IPS-15b (cell line): ENCODE results near the gene LGR6.
"Not testable (repeated sequence)": the region's sequence is repeated elsewhere in the genome, so short reads cannot be mapped to it uniquely, and the experiment has no call there.

Source experiments
- H3K27me3 ChIP-seq: one replicate; pipeline ENCODE4 v1.6.1; 2013; ENCODE audit warnings: low read length; ENCODE audit not compliant: control insufficient read depth, insufficient read depth
- H3K36me3 ChIP-seq: one replicate; pipeline ENCODE4 v1.6.1; 2013; ENCODE audit warnings: low read length; ENCODE audit not compliant: control insufficient read depth, insufficient read depth
- H3K4me1 ChIP-seq: one replicate; pipeline ENCODE4 v1.6.1; 2013; ENCODE audit warnings: mild to moderate bottlenecking, low read length; ENCODE audit not compliant: control insufficient read depth, insufficient read depth
- H3K4me3 ChIP-seq: one replicate; pipeline ENCODE4 v1.5.1; 2013; ENCODE audit warnings: low read depth, low read length
- H3K9ac ChIP-seq: one replicate; pipeline ENCODE4 v1.6.1; 2013; ENCODE audit warnings: low read depth, mild to moderate bottlenecking, low read length
- H3K9me3 ChIP-seq: one replicate; pipeline ENCODE4 v1.6.1; 2013; ENCODE audit warnings: mild to moderate bottlenecking, low read length; ENCODE audit not compliant: control insufficient read depth, insufficient read depth

The LGR6 gene

DNA sequence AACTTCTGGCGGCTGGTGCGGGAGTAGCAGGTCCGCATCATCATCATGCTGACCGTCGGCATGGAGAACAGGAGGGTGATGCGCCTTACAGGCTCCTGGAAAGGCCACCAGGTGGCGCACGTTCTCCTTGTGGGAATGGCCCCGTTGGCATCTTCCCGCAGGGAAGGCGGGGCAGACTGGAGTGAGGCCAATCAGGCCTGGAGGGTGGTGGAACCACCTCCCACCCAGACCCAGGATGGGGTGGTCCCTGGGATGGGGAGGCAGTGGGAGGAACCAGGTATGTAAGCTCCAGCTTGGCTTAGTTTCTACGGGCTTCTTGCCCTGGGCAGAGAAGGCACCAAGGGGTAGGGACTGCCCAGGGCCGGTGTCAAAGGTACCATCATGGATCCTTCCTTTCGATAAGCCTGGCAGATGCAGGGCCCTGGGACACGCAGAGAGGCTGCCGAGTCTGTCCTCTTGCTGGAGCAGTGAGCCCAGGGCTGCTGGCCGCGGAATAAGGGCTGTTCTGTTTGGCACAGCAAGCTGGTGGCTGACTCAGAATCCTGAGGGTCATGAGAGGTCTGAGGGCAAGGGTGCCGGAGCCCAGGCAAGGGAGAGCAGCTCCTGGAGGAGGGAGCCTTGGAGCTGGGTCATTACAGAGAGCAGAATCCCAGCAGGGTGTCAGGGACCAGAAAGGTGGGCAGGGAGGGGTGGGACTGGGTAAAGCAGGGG, 8.7 kb upstream of the LGR6 start:
- no peaks in the 10 kb centered on the region for H3K9me3 ChIP-seq
- H3K36me3 ChIP-seq, result no peaks in the 10 kb centered on the region
- H3K4me3 ChIP-seq, result peak overlapping the region; percentile 28
- peaks cover 6% of the 10 kb centered on the region for H3K4me1 ChIP-seq
- no peaks in the 10 kb centered on the region for H3K27me3 ChIP-seq
- H3K9ac ChIP-seq, result no peak overlapping the region

DNA sequence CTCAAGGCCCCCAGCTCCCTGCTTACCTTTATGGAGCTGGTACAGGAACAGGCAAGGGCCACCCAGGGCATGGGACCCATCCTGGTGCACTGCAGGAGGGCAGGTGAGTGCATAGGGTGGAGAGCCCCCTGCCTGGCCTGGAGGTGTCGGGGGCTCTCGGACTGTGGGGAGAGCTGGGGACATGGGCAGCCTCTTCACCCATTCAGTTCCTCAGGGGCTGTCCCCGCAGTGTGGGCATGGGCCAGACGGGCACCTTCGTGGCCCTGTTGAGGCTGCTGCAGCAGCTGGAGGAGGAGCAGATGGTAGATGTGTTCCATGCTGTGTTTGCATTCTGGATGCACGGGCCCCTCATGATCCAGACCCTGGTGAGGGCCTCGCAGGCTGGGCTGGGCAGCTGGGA, 7.3 kb upstream of the LGR6 start:
- Histone ChIP-seq H3K9me3 (no peaks in the 10 kb centered on the region), H3K36me3 (no peaks in the 10 kb centered on the region), H3K4me1 (peaks cover 6% of the 10 kb centered on the region), H3K9ac (no peak overlapping the region), H3K27me3 (no peaks in the 10 kb centered on the region), H3K4me3 (no peak overlapping the region)

DNA sequence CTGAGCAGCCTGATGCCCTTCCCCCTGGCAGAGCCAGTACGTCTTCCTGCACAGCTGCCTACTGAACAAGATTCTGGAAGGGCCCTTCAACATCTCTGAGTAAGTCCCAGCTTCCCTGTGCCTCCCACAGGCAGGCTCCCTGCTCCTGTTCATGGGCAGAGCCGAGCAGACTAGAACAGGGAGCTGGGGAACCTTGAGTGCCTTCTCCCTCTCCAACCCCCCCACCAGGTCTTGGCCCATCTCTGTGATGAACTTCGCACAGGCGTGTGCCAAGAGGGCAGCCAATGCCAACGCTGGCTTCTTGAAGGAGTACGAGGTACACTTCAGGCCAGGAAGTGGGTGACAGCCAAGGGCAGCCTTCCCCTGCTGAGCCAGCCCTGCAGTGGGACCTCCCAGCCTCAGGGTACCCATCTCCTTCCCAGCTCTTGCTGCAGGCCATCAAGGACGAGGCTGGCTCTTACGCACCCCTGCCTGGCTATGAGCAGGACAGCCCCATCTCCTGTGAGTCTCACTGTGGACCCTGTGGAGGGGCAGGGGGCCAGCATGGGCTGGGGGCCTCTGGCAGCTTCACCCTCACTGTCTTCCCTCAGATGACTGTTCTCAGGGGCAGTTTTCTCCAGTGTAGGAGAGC, 6.4 kb upstream of the LGR6 start:
- no peak overlapping the region for H3K4me3 ChIP-seq
- H3K9ac ChIP-seq, result no peak overlapping the region
- H3K9me3 ChIP-seq, result no peaks in the 10 kb centered on the region
- peaks cover 6% of the 10 kb centered on the region for H3K4me1 ChIP-seq
- no peaks in the 10 kb centered on the region for H3K36me3 ChIP-seq
- no peaks in the 10 kb centered on the region for H3K27me3 ChIP-seq

DNA sequence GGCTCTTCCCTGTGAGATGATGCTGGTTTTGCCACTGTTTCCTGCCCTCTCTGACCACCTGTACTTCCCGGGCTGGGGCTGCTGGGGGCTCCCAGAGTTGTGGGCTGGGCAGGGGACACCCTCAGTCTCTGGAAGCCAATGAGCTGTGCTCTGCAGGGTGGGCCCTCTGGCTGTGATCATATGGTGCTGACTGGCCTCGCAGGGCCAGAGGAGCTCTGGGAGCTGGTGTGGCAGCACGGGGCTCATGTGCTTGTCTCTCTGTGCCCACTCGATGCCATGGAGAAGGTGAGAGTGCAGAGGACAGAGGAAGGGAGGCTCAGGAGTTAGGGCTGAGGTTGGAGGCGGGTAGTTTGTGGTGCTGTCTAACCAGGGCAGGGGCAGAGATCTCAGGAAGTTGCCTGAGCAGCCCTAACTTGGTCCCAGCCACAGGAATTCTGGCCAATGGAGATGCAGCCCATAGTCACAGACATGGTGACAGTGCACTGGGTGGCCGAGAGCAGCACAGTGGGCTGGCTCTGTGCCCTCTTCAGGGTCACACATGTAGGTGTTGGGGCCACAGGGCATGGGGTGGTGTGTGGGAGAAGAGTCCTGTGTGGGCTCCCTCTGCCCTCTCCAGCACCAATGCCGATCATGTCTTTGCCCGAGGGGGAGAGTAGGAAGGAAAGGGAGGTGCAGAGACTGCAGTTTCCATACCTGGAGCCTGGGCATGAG, 5.7 kb upstream of the LGR6 start:
- no peaks in the 10 kb centered on the region for H3K36me3 ChIP-seq
- peaks cover 6% of the 10 kb centered on the region for H3K4me1 ChIP-seq
- H3K9ac ChIP-seq, result no peak overlapping the region
- H3K4me3 ChIP-seq, result no peak overlapping the region
- H3K9me3 ChIP-seq, result no peaks in the 10 kb centered on the region
- H3K27me3 ChIP-seq, result peaks cover under 1% of the 10 kb centered on the region

DNA sequence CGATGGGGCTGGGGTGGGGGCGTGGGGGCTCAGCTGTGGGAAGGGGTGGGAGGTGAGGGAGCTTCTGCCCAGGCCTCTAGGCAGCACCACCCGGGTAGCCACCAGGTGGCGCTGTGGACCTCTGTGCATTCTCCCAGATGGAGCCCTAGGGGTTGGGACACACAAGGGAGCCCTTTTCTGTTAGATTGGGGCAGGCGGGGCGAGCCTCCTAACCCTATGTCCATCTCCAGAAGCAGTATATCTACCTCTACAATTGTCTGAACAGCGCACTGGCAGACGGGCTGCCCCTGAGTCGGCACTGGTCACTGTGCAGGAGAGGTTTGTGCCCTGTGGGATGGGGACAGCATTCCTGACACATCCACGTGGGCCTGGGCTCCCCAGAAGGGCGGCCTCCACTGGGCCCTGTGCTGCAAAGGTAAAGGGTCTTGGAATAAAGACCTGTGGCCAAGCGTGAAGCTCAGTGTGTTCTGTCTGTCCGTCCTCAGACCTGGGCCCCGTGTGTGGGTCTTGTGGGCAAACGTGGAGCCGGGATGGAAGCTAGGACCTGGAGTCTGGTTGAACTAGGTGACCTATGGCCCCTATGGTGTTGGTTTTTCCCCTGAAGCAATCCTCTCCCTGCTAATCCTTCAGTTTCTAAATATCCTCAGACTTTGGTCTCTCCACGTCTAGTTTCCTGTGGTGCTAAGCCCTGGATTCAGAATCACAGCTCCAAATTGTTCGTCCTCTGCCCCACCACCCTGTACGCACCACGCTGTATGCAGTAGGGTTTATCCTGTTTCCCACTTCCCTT, 4.4 kb upstream of the LGR6 start:
- H3K27me3 ChIP-seq, result peaks cover 12% of the 10 kb centered on the region
- no peaks in the 10 kb centered on the region for H3K36me3 ChIP-seq
- H3K9me3 ChIP-seq, result no peaks in the 10 kb centered on the region
- no peak overlapping the region for H3K9ac ChIP-seq
- no peak overlapping the region for H3K4me3 ChIP-seq
- H3K4me1 ChIP-seq, result peaks cover 12% of the 10 kb centered on the region

DNA sequence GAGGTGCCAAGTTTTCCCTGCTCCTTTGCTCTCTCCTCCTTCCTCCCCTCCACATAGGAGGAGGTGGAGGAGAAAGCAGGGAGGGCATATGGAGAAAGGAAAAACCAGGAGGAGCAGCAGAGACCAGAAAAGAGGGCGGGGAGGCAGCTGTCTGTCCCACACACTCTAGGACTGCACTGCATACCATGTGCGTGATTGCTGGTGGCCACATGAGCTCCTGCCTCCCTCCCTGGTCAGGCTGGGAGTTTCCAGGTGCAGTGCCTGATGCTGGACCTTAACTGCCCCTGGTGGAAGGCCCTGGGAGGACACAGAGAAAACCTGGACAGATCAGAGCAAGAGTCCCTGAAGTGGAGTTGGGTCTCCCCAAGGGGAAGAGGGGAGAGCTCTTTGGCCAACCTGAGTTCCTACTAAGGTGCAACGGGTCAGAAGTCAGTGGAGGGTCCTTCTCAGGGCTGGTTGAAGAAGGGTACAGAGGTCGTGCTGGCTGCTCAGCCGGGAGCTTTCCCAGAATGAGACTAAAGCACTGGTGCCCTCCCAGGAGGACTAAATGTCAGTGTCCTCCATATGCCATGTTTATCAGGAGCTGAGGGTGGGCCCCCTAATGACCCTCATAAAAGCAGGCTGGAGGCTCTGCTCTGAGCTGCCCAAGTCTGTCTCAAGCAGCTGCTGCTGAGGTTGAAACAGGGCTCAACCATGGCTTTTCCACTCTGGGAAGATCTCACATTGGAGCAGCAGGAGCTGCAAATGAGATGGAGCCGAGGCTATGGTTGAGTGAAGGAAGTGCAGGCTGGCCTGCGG, 3.5 kb upstream of the LGR6 start:
- Histone ChIP-seq H3K4me3 (no peak overlapping the region), H3K36me3 (no peaks in the 10 kb centered on the region), H3K9ac (no peak overlapping the region), H3K4me1 (peaks cover 7% of the 10 kb centered on the region), H3K9me3 (no peaks in the 10 kb centered on the region), H3K27me3 (peaks cover 20% of the 10 kb centered on the region)

DNA sequence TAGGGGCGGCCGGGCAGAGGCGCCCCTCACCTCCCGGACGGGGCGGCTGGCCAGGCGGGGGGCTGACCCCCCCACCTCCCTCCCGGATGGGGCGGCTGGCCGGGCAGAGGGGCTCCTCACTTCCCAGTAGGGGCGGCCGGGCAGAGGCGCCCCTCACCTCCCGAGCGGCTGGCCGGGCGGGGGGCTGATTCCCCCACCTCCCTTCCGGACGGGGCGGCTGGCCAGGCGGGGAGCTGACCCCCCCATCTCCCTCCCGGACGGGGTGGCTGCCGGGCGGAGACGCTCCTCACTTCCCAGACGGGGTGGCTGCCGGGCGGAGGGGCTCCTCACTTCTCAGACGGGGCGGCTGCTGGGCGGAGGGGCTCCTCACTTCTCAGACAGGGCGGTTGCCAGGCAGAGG, 2.2 kb upstream of the LGR6 start:
- not testable (repeated sequence) for H3K4me1 ChIP-seq, H3K4me3 ChIP-seq, H3K9me3 ChIP-seq, H3K36me3 ChIP-seq, H3K9ac ChIP-seq
- H3K27me3 ChIP-seq, result peaks cover 30% of the 10 kb centered on the region

DNA sequence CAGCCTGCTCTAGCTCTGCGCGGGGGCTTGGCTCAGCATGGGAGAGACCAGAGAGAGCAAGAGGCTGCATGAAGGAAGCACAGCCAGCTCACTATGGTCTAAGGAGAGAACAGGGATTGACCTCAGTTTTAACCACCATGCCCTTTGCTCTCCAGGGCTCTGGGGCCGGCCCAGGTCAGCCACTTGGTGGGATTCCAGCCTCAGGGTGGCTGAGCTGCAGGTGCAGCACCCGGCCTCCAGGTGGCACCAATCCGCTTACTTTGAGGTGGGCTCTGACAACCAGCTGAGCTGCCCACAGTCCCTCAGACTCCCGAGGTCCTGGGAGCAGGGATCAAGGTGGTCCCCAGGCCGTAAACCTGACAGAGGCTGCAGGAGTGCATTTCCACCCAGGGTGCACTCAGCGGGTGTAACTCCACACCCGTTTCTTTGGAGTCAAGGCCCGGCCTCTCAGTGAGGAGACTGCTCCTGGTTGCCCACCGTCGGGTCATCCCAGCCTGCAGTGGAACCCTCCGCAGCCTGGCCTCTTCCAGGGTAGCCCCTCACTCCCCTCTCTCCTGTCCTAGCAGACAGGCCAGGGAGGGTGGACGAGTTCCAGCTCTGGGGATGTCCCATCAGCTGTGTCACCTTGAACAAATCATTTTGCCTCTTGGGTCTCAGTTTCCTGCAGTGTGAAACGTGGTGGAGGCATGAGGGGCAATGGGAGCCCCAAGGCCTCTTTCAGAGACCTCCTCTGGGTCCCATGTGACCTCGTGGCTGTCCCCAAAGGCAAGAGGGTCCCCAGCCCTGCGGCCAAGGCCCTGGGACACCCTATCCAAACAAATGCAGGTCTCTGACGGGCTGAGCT, 607 bp upstream of the LGR6 start:
- H3K36me3 ChIP-seq, result no peaks in the 10 kb centered on the region
- no peaks in the 10 kb centered on the region for H3K9me3 ChIP-seq
- H3K9ac ChIP-seq, result no peak overlapping the region
- peaks cover 6% of the 10 kb centered on the region for H3K4me1 ChIP-seq
- H3K4me3 ChIP-seq, result peak overlapping the region; percentile 49
- peaks cover 34% of the 10 kb centered on the region for H3K27me3 ChIP-seq

DNA sequence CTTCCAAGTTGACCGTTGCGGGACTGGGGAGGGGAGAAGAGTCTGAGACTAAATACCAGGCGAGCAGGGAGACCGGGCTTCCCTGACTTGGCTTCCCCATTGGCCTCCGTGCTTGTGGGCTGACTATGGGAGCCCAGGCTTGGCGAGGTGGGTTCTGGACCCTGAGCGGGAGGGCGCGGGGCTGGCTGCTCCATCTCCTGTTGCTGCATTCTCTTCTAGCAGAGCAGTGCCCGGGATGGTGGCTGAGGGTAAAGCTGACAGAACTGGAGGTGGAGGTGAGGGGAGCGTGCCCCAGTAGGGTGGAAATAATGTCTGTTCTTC, 689 bp downstream of the LGR6 start:
- H3K4me3 ChIP-seq, result peak overlapping the region; percentile 49
- H3K36me3 ChIP-seq, result no peaks in the 10 kb centered on the region
- H3K4me1 ChIP-seq, result peaks cover 6% of the 10 kb centered on the region
- H3K27me3 ChIP-seq, result peaks cover 34% of the 10 kb centered on the region
- H3K9me3 ChIP-seq, result no peaks in the 10 kb centered on the region
- no peak overlapping the region for H3K9ac ChIP-seq

DNA sequence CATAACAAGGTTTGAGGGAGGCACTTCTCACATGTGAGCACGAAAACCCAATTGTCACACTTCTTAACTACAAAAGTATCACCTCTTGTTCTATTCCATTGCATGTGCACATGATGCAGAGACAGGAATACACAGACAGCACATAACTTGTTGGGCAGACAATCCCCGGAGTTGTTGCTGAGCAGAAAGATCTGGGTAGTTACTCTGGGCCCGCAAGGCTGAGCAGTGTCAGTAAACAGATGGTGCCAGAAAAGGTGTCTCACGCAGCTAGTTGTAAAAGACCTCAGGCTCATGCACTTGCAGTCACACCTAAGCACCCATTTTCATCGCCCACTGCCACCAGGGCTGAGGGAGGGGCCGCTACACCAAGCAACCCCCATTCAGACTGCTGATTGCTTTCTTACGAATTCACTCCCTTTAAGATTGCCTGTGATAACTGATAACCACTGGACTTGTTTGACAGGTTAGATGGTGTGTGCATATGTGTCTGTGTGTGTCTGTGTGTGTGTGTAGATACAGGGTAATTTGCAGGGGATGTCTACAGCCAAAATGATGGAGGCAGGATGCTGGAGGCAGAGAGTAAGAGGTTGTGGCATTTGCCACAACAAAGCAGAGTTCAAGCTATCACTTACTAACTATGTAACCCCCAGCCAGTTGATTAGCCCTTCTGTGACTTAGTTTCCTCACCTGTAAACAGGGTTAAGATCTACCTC, 4.2 kb downstream of the LGR6 start:
- Histone ChIP-seq H3K4me3 (no peak overlapping the region), H3K9ac (no peak overlapping the region), H3K27me3 (peaks cover 33% of the 10 kb centered on the region), H3K9me3 (no peaks in the 10 kb centered on the region), H3K4me1 (peaks cover 13% of the 10 kb centered on the region), H3K36me3 (no peaks in the 10 kb centered on the region)
